Vagina (tissue), 2 donors: ENCODE measurements around the gene GNB2.

Experiments used
- CTCF ChIP-seq, 3 experiments: fragments of 450-650 bp in 2 of 3; fragments of 200-600 bp in 1 of 3; sonication (generic) in 1 of 3; IDR thresholded peaks; one replicate each; pipeline ENCODE4 v1.5.1; 2017 to 2019; ENCODE audit warnings: antibody characterized with exemption in 3 of 3, mild to moderate bottlenecking in 2 of 3, moderate library complexity in 2 of 3
- POLR2A ChIP-seq, 2 donors: fragments of 450-650 bp; IDR thresholded peaks; one replicate each; pipeline ENCODE4 v1.6.1; 2017; ENCODE audit warnings: antibody characterized with exemption in 2 of 2, mild to moderate bottlenecking in 2 of 2, moderate library complexity in 2 of 2
- POLR2AphosphoS5 ChIP-seq, 2 donors: sonication (generic); formaldehyde crosslinking; IDR thresholded peaks; one replicate each; pipeline ENCODE4 v1.9.0; 2017; ENCODE audit warnings: antibody characterized with exemption in 2 of 2, mild to moderate bottlenecking in 2 of 2, low read depth in 1 of 2; ENCODE audit not compliant: insufficient read depth in 1 of 2

DNA sequence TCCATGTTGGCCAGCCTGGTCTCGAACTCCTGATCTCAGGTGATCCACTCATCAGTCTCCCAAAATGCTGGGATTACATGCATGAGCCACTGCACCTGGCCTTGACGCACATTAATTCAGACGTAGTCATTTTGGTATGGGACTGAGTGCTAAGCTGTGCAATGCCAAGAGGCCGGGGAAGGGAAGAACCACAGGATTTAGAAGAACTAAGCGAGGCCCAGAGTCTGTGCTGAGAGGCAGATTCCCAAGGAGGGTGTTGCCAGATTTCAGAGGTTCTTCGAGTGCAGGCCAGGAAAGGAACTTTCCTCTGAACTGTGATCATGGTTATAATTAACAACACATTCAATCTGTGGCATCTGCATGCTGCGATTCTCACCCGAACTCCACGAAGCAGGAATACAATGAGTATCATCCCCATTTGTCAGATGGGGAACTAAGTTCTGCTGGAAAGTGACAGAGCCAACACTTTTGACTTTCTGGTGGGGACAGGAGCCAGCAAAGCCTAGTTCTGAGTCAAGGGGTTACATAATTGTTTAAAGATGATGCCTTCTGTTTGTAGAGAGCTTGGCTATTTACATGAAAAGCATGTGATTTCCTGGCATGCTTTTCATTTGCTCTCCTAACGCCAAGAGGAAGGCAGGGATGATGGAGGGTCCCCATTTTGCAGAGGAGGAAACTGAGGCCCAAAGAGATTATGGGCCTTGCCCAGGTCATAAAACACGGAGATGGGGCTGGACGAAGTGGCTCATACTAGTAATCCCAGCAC lies 53.6 kb downstream of the GNB2 start:
- no peak for TF ChIP-seq CTCF (IDR thresholded peaks at IDR 0.05)
- TF ChIP-seq POLR2A (IDR thresholded peaks at IDR 0.05) = no peak
- no peak for TF ChIP-seq POLR2AphosphoS5 (IDR thresholded peaks at IDR 0.05; ENCODE audit: insufficient read depth in 1 of 2, low read depth in 1 of 2)
